GM12878 (cell line): ENCODE measurements around the gene RAB29.
A peak's percentile ranks its signal among the peaks of the same experiment; 100 is the strongest.

Experiments
- CEBPB ChIP-seq, 2 experiments: fragments of 150-350 bp in 1 of 2; IDR thresholded peaks; 2 replicates each; pipeline ENCODE4 v1.6.1; 2012 to 2014; ENCODE audit warnings: low read depth in 2 of 2, low read length in 2 of 2, borderline replicate concordance in 1 of 2, inconsistent platforms in 1 of 2
- CEBPZ ChIP-seq: fragments of 150-350 bp; IDR thresholded peaks from 2 replicates; pipeline ENCODE4 v1.6.1; 2016; ENCODE audit warnings: low read depth, low read length
- CTCF ChIP-seq, 3 experiments: IDR thresholded peaks in 2 of 3; conservative IDR thresholded peaks in 1 of 3; 2 replicates each; pipeline ENCODE4 v1.5.1; 2011; ENCODE audit warnings: low read depth in 3 of 3, low read length in 3 of 3, mild to moderate bottlenecking in 3 of 3, control low read depth in 2 of 3, moderate library complexity in 2 of 3, inconsistent platforms in 1 of 3, mixed read lengths in 1 of 3; ENCODE audit not compliant: control insufficient read depth in 2 of 3, insufficient read depth in 1 of 3; ENCODE audit errors: extremely low read depth in 1 of 3
- FOS ChIP-seq: IDR thresholded peaks from 3 replicates; pipeline ENCODE4 v1.6.1; 2011; ENCODE audit warnings: borderline replicate concordance; ENCODE audit not compliant: insufficient read length; ENCODE audit errors: extremely low read depth
- SREBF1 ChIP-seq: IDR thresholded peaks from 2 replicates; pipeline ENCODE4 v1.6.1; 2012; ENCODE audit warnings: mild to moderate bottlenecking, low read length

- TF ChIP-seq CEBPZ (peak; percentile 26; the same call in 1 of the 2 replicates), FOS (no peak), CTCF (IDR thresholded peaks at IDR 0.05 in 2 of 3, conservative IDR thresholded peaks at IDR 0.05 in 1 of 3; ENCODE audit: control insufficient read depth in 2 of 3, extremely low read depth in 1 of 3, insufficient read depth in 1 of 3, low read depth in 3 of 3, low read length in 3 of 3) (no peak), CEBPB (IDR thresholded peaks at IDR 0.05; ENCODE audit: borderline replicate concordance in 1 of 2, low read depth in 2 of 2, low read length in 2 of 2) (no peak), SREBF1 (peak; percentile 83)
Observed at GRCh38 chr1:205775015-205775716, at the start of gene RAB29.
